A172 (cell line): Measurements from ENCODE around the gene TUNAR. TPM values are rescaled to one million over a fixed set of nuclear protein-coding genes. Genes with fewer than 3 reads are reported as not detected.

ENCODE experiments used
- DNase-seq: peaks from one replicate; pipeline ENCODE4 v3.0.0-alpha.2; 2015; ENCODE audit warnings: low spot score
- total RNA-seq: library from RNA; depleted of rRNA; stranded (reverse); fragments of >200 nt; shearing (Covaris generic); gene quantifications from 2 replicates; pipeline ENCODE4 v1.2.3, GENCODE V29; 2014

TUNAR gene
- total RNA-seq, 1 experiment from 2014 or later = not detected

- DNase-seq = no peak
Measured at GRCh38 chr14:95872777-95873176, 3.9 kb upstream of the TUNAR start.

- no peak for DNase-seq
Measured at GRCh38 chr14:95875831-95876760, 536 bp upstream of the TUNAR start.

- no peak for DNase-seq
Measured at GRCh38 chr14:95877633-95878032, 1.0 kb downstream of the TUNAR start.

GRCh38 chr14:95884377-95884776 lies 7.7 kb downstream of the TUNAR start:
- no peak for DNase-seq

- DNase-seq = no peak
Measured at GRCh38 chr14:95885278-95885677, 8.6 kb downstream of the TUNAR start.

GRCh38 chr14:95885866-95886265 lies 9.2 kb downstream of the TUNAR start:
- DNase-seq = peak; percentile 41

GRCh38 chr14:95886366-95887056 lies 9.9 kb downstream of the TUNAR start:
- DNase-seq = no peak

- no peak for DNase-seq
Measured at GRCh38 chr14:95887351-95887750, 10.7 kb downstream of the TUNAR start.

GRCh38 chr14:95889236-95889979 lies 12.8 kb downstream of the TUNAR start:
- DNase-seq = no peak

- DNase-seq = peak; percentile 79
Measured at GRCh38 chr14:95891742-95892141, 15.1 kb downstream of the TUNAR start.

GRCh38 chr14:95892142-95892541 lies 15.5 kb downstream of the TUNAR start:
- DNase-seq = no peak

- DNase-seq = no peak
Measured at GRCh38 chr14:95895720-95896119, 19.1 kb downstream of the TUNAR start.

- DNase-seq = no peak
Measured at GRCh38 chr14:95896498-95897135, 20.0 kb downstream of the TUNAR start.

GRCh38 chr14:95897280-95897679 lies 20.6 kb downstream of the TUNAR start:
- no peak for DNase-seq

- peak; percentile 58 for DNase-seq
Measured at GRCh38 chr14:95901054-95901453, 24.4 kb downstream of the TUNAR start.

GRCh38 chr14:95902273-95902826 lies 25.7 kb downstream of the TUNAR start:
- DNase-seq = no peak

GRCh38 chr14:95903165-95903564 lies 26.5 kb downstream of the TUNAR start:
- DNase-seq = no peak

GRCh38 chr14:95903616-95904107 lies 27.0 kb downstream of the TUNAR start:
- DNase-seq = no peak

GRCh38 chr14:95906591-95906990 lies 30.0 kb downstream of the TUNAR start:
- no peak for DNase-seq

GRCh38 chr14:95910628-95911027 lies 34.0 kb downstream of the TUNAR start:
- no peak for DNase-seq

- no peak for DNase-seq
Measured at GRCh38 chr14:95911456-95911855, 34.8 kb downstream of the TUNAR start.
